ENCODE data around the gene RGL4. TPM values are rescaled to one million over a fixed set of nuclear protein-coding genes. Genes with fewer than 3 reads are reported as not detected.
A peak's percentile ranks its signal among the peaks of the same experiment; 100 is the strongest.

Gene RGL4
- total and polyA plus RNA-seq, 2 donors from 2014 or later: 0.60 to 0.80 TPM

- DNase-seq: peak in 1 of 5 donors; percentile 40
- Histone ChIP-seq H3K27me3 (ENCODE audit: control insufficient read depth, insufficient read depth, low read length) (no peaks in the 10 kb centered on the region), H3K4me3 (ENCODE audit: low read length in 3 of 3) (no peak overlapping the region), H3K36me3 (ENCODE audit: control insufficient read depth in 2 of 3, insufficient read depth in 3 of 3, low read length in 3 of 3) (peaks cover 3 to 31% (median 27%) of the 10 kb centered on the region in 3 donors), H3K27ac (ENCODE audit: low read depth in 2 of 2, low read length in 2 of 2) (peak overlapping the region in 1 of 2 donors; percentile 27), H3K9me3 (ENCODE audit: control insufficient read depth in 2 of 3, insufficient read depth in 1 of 3, low read length in 3 of 3) (no peaks in the 10 kb centered on the region), H3K9ac (ENCODE audit: low read length in 3 of 3) (no peak overlapping the region), H3K4me1 (ENCODE audit: control insufficient read depth in 2 of 3, insufficient read depth in 2 of 3, low read depth in 1 of 3, low read length in 3 of 3) (peaks cover 0 to 7% (median 0%) of the 10 kb centered on the region in 3 donors)
- TF ChIP-seq CTCF (IDR thresholded peaks at IDR 0.05; ENCODE audit: borderline replicate concordance, extremely low read depth, insufficient read depth): no peak
- FAIRE-seq: no peak
- intact Hi-C loops (cut with DNase I): no loop called here
These were observed 23.1 kb downstream of the RGL4 start for GRCh38 chr22:23713696-23714595.

GRCh38 chr22:23714596-23715578, 24.1 kb downstream of the RGL4 start:
- intact Hi-C loops (cut with DNase I): no loop called here
- TF ChIP-seq CTCF (IDR thresholded peaks at IDR 0.05; ENCODE audit: borderline replicate concordance, extremely low read depth, insufficient read depth): no peak
- H3K4me3 ChIP-seq (ENCODE audit: low read length in 3 of 3): peak overlapping the region in 1 of 3 donors; percentile 85
- H3K36me3 ChIP-seq (ENCODE audit: control insufficient read depth in 2 of 3, insufficient read depth in 3 of 3, low read length in 3 of 3): peaks cover 0 to 22% (median 17%) of the 10 kb centered on the region in 3 donors
- no peaks in the 10 kb centered on the region for H3K27me3 ChIP-seq (ENCODE audit: control insufficient read depth, insufficient read depth, low read length)
- H3K9me3 ChIP-seq (ENCODE audit: control insufficient read depth in 2 of 3, insufficient read depth in 1 of 3, low read length in 3 of 3): no peaks in the 10 kb centered on the region
- H3K27ac ChIP-seq (ENCODE audit: low read depth in 2 of 2, low read length in 2 of 2): no peak overlapping the region
- peaks cover 0 to 7% (median 0%) of the 10 kb centered on the region in 3 donors for H3K4me1 ChIP-seq (ENCODE audit: control insufficient read depth in 2 of 3, insufficient read depth in 2 of 3, low read depth in 1 of 3, low read length in 3 of 3)
- no peak for FAIRE-seq
- DNase-seq: no peak
- no peak overlapping the region for H3K9ac ChIP-seq (ENCODE audit: low read length in 3 of 3)

- TF ChIP-seq CTCF (IDR thresholded peaks at IDR 0.05; ENCODE audit: borderline replicate concordance, extremely low read depth, insufficient read depth): no peak
- H3K27ac ChIP-seq (ENCODE audit: low read depth in 2 of 2, low read length in 2 of 2): peak overlapping the region in 1 of 2 donors; percentile 63
- intact Hi-C loops (cut with DNase I): no loop called here
- H3K9me3 ChIP-seq (ENCODE audit: control insufficient read depth in 2 of 3, insufficient read depth in 1 of 3, low read length in 3 of 3): no peaks in the 10 kb centered on the region
- FAIRE-seq (no peak), DNase-seq (peak in 2 of 5 donors; percentile 19 to 51)
- H3K4me3 ChIP-seq (ENCODE audit: low read length in 3 of 3): peak overlapping the region in 2 of 3 donors; percentile 77 to 85
- peaks cover 0 to 7% (median 0%) of the 10 kb centered on the region in 3 donors for H3K4me1 ChIP-seq (ENCODE audit: control insufficient read depth in 2 of 3, insufficient read depth in 2 of 3, low read depth in 1 of 3, low read length in 3 of 3)
- no peaks in the 10 kb centered on the region for H3K27me3 ChIP-seq (ENCODE audit: control insufficient read depth, insufficient read depth, low read length)
- peaks cover 0 to 12% (median 8%) of the 10 kb centered on the region in 3 donors for H3K36me3 ChIP-seq (ENCODE audit: control insufficient read depth in 2 of 3, insufficient read depth in 3 of 3, low read length in 3 of 3)
- peak overlapping the region in 1 of 3 donors; percentile 84 for H3K9ac ChIP-seq (ENCODE audit: low read length in 3 of 3)
These were observed 25.1 kb downstream of the RGL4 start for GRCh38 chr22:23715806-23716375.
